ENCODE measurements around the gene ZNF423. TPM values are rescaled to one million over a fixed set of nuclear protein-coding genes. Genes with fewer than 3 reads are reported as not detected.
A peak's percentile ranks its signal among the peaks of the same experiment; 100 is the strongest.

Gene ZNF423
- total and polyA plus RNA-seq, 2 experiments from 2014 or later = 12.3 to 22.2 TPM

- no peaks in the 10 kb centered on the region for H3K27me3 ChIP-seq
- H3K9me3 ChIP-seq (ENCODE audit: low read depth) = no peaks in the 10 kb centered on the region
- H3K27ac ChIP-seq = no peak overlapping the region
- DNase-seq (ENCODE audit: low read depth in 1 of 2, low spot score in 1 of 2) = no peak
- peaks cover 24% of the 10 kb centered on the region for H3K4me1 ChIP-seq (ENCODE audit: low read depth)
- H3K4me3 ChIP-seq = no peak overlapping the region
- no peak for TF ChIP-seq CTCF (IDR thresholded peaks at IDR 0.05; ENCODE audit: low read depth, low read length)
- no peaks in the 10 kb centered on the region for H3K36me3 ChIP-seq
Observed at GRCh38 chr16:49532873-49533272, 323.0 kb downstream of the ZNF423 start.

- peak in 1 of 2 donors; percentile 30 for DNase-seq (ENCODE audit: low read depth in 1 of 2, low spot score in 1 of 2)
Observed at GRCh38 chr16:49531931-49532840, 323.7 kb downstream of the ZNF423 start.

GRCh38 chr16:49531425-49531824 is 324.5 kb downstream of the ZNF423 start:
- no peak overlapping the region for H3K27ac ChIP-seq
- no peak for DNase-seq (ENCODE audit: low read depth in 1 of 2, low spot score in 1 of 2)
- no peak for TF ChIP-seq CTCF (IDR thresholded peaks at IDR 0.05; ENCODE audit: low read depth, low read length)
- H3K4me1 ChIP-seq (ENCODE audit: low read depth) = peaks cover 25% of the 10 kb centered on the region
- H3K36me3 ChIP-seq = no peaks in the 10 kb centered on the region
- H3K27me3 ChIP-seq = no peaks in the 10 kb centered on the region
- H3K9me3 ChIP-seq (ENCODE audit: low read depth) = no peaks in the 10 kb centered on the region
- no peak overlapping the region for H3K4me3 ChIP-seq

More at GRCh38 chr16:49531931-49532840, 323.7 kb downstream of the ZNF423 start:
- no peak overlapping the region for H3K4me3 ChIP-seq
- H3K27me3 ChIP-seq = no peaks in the 10 kb centered on the region
- no peaks in the 10 kb centered on the region for H3K9me3 ChIP-seq (ENCODE audit: low read depth)
- H3K27ac ChIP-seq = no peak overlapping the region
- peaks cover 25% of the 10 kb centered on the region for H3K4me1 ChIP-seq (ENCODE audit: low read depth)
- no peak for TF ChIP-seq CTCF (IDR thresholded peaks at IDR 0.05; ENCODE audit: low read depth, low read length)
- H3K36me3 ChIP-seq = no peaks in the 10 kb centered on the region

GRCh38 chr16:49530427-49530970 is 325.4 kb downstream of the ZNF423 start:
- TF ChIP-seq CTCF (IDR thresholded peaks at IDR 0.05; ENCODE audit: low read depth, low read length) = no peak
- Histone ChIP-seq H3K27ac (no peak overlapping the region), H3K27me3 (no peaks in the 10 kb centered on the region), H3K9me3 (ENCODE audit: low read depth) (no peaks in the 10 kb centered on the region), H3K4me1 (ENCODE audit: low read depth) (peaks cover 25% of the 10 kb centered on the region), H3K36me3 (no peaks in the 10 kb centered on the region), H3K4me3 (no peak overlapping the region)
- DNase-seq (ENCODE audit: low read depth in 1 of 2, low spot score in 1 of 2) = no peak

- peaks cover 25% of the 10 kb centered on the region for H3K4me1 ChIP-seq (ENCODE audit: low read depth)
- no peak for DNase-seq (ENCODE audit: low read depth in 1 of 2, low spot score in 1 of 2)
- no peak overlapping the region for H3K27ac ChIP-seq
- H3K9me3 ChIP-seq (ENCODE audit: low read depth) = no peaks in the 10 kb centered on the region
- H3K27me3 ChIP-seq = no peaks in the 10 kb centered on the region
- no peak for TF ChIP-seq CTCF (IDR thresholded peaks at IDR 0.05; ENCODE audit: low read depth, low read length)
- no peaks in the 10 kb centered on the region for H3K36me3 ChIP-seq
- no peak overlapping the region for H3K4me3 ChIP-seq
Observed at GRCh38 chr16:49529411-49530045, 326.4 kb downstream of the ZNF423 start.
